T-helper 2 cell treated with Interferon-gamma antibody and Interleukin-4, amounts not matched to agents 100 ng/mL and 5 ng/mL, for 36 hours (primary cell): ENCODE data around the gene KANSL1. TPM values are rescaled to one million over a fixed set of nuclear protein-coding genes. Genes with fewer than 3 reads are reported as not detected.
"Not testable (repeated sequence)": the region's sequence is repeated elsewhere in the genome, so short reads cannot be mapped to it uniquely, and the experiment has no call there.

Experiments used
- intact Hi-C: fragments of 100-400 bp; cut with micrococcal nuclease; formaldehyde crosslinking; loops from one replicate; pipeline ENCODE4 v1.15.1; 2023
- total RNA-seq: library from RNA; stranded (reverse); gene quantifications from 2 replicates; pipeline ENCODE4 v1.2.3, GENCODE V29; 2022

The KANSL1 gene
- total RNA-seq, 1 donor from 2014 or later, result 115 TPM

GRCh38 chr17:46026166-46027047, 166.8 kb downstream of the KANSL1 start:
- intact Hi-C loops, result no loop called here

DNA sequence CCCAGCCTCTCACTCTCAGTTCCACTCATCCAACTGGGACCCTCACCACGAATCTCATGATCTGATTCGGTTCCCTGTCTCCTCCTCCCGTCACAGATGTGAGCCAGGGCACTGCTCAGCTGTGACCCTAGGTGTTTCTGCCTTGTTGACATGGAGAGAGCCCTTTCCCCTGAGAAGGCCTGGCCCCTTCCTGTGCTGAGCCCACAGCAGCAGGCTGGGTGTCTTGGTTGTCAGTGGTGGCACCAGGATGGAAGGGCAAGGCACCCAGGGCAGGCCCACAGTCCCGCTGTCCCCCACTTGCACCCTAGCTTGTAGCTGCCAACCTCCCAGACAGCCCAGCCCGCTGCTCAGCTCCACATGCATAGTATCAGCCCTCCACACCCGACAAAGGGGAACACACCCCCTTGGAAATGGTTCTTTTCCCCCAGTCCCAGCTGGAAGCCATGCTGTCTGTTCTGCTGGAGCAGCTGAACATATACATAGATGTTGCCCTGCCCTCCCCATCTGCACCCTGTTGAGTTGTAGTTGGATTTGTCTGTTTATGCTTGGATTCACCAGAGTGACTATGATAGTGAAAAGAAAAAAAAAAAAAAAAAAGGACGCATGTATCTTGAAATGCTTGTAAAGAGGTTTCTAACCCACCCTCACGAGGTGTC, 167.6 kb downstream of the KANSL1 start:
- intact Hi-C loops, result no loop called here

- intact Hi-C loops, result no loop called here
Measured at GRCh38 chr17:46025060-46025459, 168.2 kb downstream of the KANSL1 start.

GRCh38 chr17:46024590-46024989, 168.6 kb downstream of the KANSL1 start:
- intact Hi-C loops, result no loop called here

GRCh38 chr17:46023783-46024388, 169.3 kb downstream of the KANSL1 start:
- intact Hi-C loops, result no loop called here

DNA sequence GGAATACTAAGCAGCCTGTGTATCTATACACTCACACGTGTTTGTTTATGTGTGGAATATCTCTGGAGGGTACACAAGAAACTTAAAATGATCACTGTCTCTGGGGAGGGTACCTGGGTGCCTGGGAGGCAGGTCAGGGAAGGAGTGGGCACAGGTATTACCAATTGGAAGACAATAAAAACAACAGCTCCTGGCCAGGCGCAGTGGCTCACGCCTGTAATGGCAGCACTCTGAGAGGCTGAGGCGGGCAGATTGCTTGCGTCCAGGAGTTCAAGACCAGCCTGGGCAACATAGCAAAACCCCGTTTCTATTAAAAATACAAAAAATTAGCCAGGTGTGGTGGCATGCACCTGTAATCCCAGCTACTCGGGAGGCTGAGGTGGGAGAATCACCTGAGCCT, 169.9 kb downstream of the KANSL1 start:
- intact Hi-C loops, result not testable (repeated sequence)

DNA sequence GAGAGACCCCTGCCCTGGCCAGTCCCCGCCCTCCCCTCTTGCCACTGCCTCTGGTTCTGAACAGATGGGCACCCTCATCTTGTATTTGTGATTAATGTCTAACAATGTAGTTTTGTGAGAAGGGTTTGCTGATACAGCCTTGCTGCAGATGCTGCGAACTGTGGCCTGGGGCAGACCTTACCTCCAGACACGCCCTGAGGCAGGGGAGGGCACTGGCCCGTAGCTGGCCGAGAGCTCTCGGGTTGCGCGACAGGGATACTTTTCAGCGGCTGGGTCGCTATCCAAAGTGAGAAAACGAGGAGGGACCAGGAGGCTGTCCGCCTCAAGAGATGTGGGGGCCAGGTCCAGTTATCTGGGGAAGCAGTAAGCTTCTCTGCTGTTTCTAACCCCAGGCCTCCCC, 172.2 kb downstream of the KANSL1 start:
- intact Hi-C loops, result no loop called here

- intact Hi-C loops, result no loop called here
Measured at GRCh38 chr17:46020023-46020761, 173.0 kb downstream of the KANSL1 start.

DNA sequence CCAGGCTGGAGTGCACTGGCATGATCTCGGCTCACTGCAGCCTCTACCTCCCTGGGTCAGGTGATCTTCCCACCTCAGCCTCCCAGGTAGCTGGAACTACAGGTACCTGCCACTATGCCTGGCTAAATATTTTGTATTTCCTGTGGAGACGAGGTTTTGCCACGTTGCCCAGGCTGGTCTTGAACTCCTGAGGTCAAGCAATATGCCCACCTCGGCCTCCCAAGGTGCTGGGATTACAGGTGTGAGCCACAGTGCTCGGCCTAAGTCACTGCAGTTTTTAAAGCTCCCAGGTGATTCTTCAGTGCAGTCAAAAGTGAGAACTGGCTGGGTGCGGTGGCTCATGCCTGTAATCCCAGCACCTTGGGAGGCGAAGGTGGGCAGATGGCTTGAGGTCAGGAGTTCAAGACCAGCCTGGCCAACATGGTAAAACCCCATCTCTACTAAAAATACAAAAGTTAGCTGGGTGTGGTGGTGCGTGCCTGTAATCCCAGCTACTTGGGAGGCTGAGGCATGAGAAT, 173.8 kb downstream of the KANSL1 start:
- intact Hi-C loops, result not testable (repeated sequence)

DNA sequence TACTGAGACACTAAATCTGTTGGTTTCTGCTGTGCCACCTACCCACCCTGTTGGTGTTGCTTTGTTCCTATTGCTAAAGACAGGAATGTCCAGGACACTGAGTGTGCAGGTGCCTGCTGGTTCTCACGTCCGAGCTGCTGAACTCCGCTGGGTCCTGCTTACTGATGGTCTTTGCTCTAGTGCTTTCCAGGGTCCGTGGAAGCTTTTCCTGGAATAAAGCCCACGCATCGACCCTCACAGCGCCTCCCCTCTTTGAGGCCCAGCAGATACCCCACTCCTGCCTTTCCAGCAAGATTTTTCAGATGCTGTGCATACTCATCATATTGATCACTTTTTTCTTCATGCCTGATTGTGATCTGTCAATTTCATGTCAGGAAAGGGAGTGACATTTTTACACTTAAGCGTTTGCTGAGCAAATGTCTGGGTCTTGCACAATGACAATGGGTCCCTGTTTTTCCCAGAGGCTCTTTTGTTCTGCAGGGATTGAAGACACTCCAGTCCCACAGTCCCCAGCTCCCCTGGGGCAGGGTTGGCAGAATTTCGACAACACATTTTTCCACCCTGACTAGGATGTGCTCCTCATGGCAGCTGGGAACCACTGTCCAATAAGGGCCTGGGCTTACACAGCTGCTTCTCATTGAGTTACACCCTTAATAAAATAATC, 179.6 kb downstream of the KANSL1 start:
- intact Hi-C loops, result no loop called here

DNA sequence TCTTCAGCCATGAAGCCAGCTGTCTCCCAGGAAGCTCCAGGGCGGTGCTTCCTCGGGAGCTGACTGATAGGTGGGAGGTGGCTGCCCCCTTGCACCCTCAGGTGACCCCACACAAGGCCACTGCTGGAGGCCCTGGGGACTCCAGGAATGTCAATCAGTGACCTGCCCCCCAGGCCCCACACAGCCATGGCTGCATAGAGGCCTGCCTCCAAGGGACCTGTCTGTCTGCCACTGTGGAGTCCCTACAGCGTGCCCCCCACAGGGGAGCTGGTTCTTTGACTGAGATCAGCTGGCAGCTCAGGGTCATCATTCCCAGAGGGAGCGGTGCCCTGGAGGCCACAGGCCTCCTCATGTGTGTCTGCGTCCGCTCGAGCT, 180.1 kb downstream of the KANSL1 start:
- intact Hi-C loops, result no loop called here

DNA sequence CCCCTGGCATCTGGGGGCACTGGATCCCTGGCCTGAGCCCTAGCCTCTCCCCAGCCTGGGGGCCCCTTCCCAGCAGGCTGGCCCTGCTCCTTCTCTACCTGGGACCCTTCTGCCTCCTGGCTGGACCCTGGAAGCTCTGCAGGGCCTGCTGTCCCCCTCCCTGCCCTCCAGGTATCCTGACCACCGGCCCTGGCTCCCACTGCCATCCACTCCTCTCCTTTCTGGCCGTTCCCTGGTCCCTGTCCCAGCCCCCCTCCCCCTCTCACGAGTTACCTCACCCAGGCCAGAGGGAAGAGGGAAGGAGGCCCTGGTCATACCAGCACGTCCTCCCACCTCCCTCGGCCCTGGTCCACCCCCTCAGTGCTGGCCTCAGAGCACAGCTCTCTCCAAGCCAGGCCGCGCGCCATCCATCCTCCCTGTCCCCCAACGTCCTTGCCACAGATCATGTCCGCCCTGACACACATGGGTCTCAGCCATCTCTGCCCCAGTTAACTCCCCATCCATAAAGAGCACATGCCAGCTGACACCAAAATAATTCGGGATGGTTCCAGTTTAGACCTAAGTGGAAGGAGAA, 180.6 kb downstream of the KANSL1 start:
- intact Hi-C loops, result no loop called here

GRCh38 chr17:46011711-46012505, 181.3 kb downstream of the KANSL1 start:
- intact Hi-C loops, result no loop called here

- intact Hi-C loops, result no loop called here
Measured at GRCh38 chr17:46010597-46011186, 182.5 kb downstream of the KANSL1 start.

- intact Hi-C loops, result no loop called here
Measured at GRCh38 chr17:46009681-46010596, 183.3 kb downstream of the KANSL1 start.

GRCh38 chr17:46008591-46008990, 184.6 kb downstream of the KANSL1 start:
- intact Hi-C loops, result no loop called here

- intact Hi-C loops, result no loop called here
Measured at GRCh38 chr17:46007461-46007965, 185.7 kb downstream of the KANSL1 start.

- intact Hi-C loops, result not testable (repeated sequence)
Measured at GRCh38 chr17:46006082-46006481, 187.1 kb downstream of the KANSL1 start.
